Neural progenitor cell (in vitro differentiated cells): ENCODE measurements around the gene COL26A1. TPM values are rescaled to one million over a fixed set of nuclear protein-coding genes. Genes with fewer than 3 reads are reported as not detected.
A peak's percentile ranks its signal among the peaks of the same experiment; 100 is the strongest.

Experiments used
- DNase-seq: peaks from one replicate; pipeline ENCODE4 v3.0.0-alpha.2; 2016; ENCODE audit warnings: low spot score
- H2AFZ ChIP-seq: fragments of 200-600 bp; sonication (generic); replicated peaks from 2 replicates; pipeline ENCODE4 v1.6.1; 2016; ENCODE audit warnings: antibody characterized with exemption
- H3F3A ChIP-seq: fragments of 200-600 bp; sonication (generic); 2 replicates; pipeline ENCODE4 v1.6.1; 2016; ENCODE audit warnings: antibody characterized with exemption, low read depth
- H3K27ac ChIP-seq: fragments of 200-600 bp; sonication (generic); 2 replicates; pipeline ENCODE4 v1.5.1; 2016; ENCODE audit warnings: mild to moderate bottlenecking
- H3K27me3 ChIP-seq: fragments of 200-600 bp; sonication (generic); 2 replicates; pipeline ENCODE4 v1.6.1; 2016; ENCODE audit warnings: mild to moderate bottlenecking, moderate library complexity
- H3K36me3 ChIP-seq: fragments of 200-600 bp; sonication (generic); 2 replicates; pipeline ENCODE4 v1.5.1; 2016
- H3K4me1 ChIP-seq: fragments of 200-600 bp; sonication (generic); 2 replicates; pipeline ENCODE4 v1.6.1; 2016; ENCODE audit warnings: mixed run types
- H3K4me2 ChIP-seq: fragments of 200-600 bp; sonication (generic); 2 replicates; pipeline ENCODE4 v1.6.1; 2016
- H3K4me3 ChIP-seq: fragments of 200-600 bp; sonication (generic); 2 replicates; pipeline ENCODE4 v1.5.1; 2016
- H3K79me2 ChIP-seq: fragments of 200-600 bp; sonication (generic); 2 replicates; pipeline ENCODE4 v1.6.1; 2016; ENCODE audit warnings: low read depth
- H3K9ac ChIP-seq: fragments of 200-600 bp; sonication (generic); 2 replicates; pipeline ENCODE4 v1.6.1; 2016
- H3K9me3 ChIP-seq: fragments of 200-600 bp; sonication (generic); 2 replicates; pipeline ENCODE4 v1.5.1; 2016; ENCODE audit warnings: low read depth
- H4K20me1 ChIP-seq: fragments of 200-600 bp; sonication (generic); 2 replicates; pipeline ENCODE4 v1.6.1; 2016; ENCODE audit warnings: low read depth
- H3K27ac Mint-ChIP-seq: 3 replicates; pipeline ENCODE4 v1.8.0; 2021; ENCODE audit warnings: mixed read lengths
- H3K27me3 Mint-ChIP-seq: 2 replicates; pipeline ENCODE4 v1.8.0; 2022; ENCODE audit warnings: low read depth, mild to moderate bottlenecking, inconsistent platforms, moderate library complexity, mixed read lengths; ENCODE audit not compliant: insufficient read depth
- H3K36me3 Mint-ChIP-seq: 3 replicates; pipeline ENCODE4 v1.8.0; 2021; ENCODE audit warnings: mixed read lengths
- H3K4me1 Mint-ChIP-seq: 3 replicates; pipeline ENCODE4 v1.8.0; 2021; ENCODE audit warnings: mixed read lengths
- H3K4me3 Mint-ChIP-seq: 3 replicates; pipeline ENCODE4 v1.8.0; 2021; ENCODE audit warnings: mild to moderate bottlenecking, moderate library complexity, mixed read lengths
- H3K9me3 Mint-ChIP-seq: 3 replicates; pipeline ENCODE4 v1.8.0; 2020; ENCODE audit warnings: mixed read lengths
- CTCF ChIP-seq: fragments of 200-600 bp; sonication (generic); IDR thresholded peaks from 2 replicates; pipeline ENCODE4 v1.5.1; 2017; ENCODE audit warnings: antibody characterized with exemption, mild to moderate bottlenecking
- EZH2 ChIP-seq: fragments of 200-600 bp; sonication (generic); IDR thresholded peaks from 2 replicates; pipeline ENCODE4 v1.6.1; 2017; ENCODE audit warnings: antibody characterized with exemption, mild to moderate bottlenecking, moderate library complexity
- EZH2phosphoT487 ChIP-seq: fragments of 200-600 bp; sonication (generic); IDR thresholded peaks from 2 replicates; pipeline ENCODE4 v1.6.1; 2017; ENCODE audit warnings: antibody characterized with exemption
- total RNA-seq: library from RNA; depleted of rRNA; stranded (reverse); fragments of >200 nt; gene quantifications from 2 replicates; pipeline ENCODE4 v1.2.3, GENCODE V29; 2015; ENCODE audit warnings: low replicate concordance

COL26A1 gene
- total RNA-seq, 1 donor from 2014 or later: 26.7 TPM

GRCh38 chr7:101529560-101529959 lies 166.9 kb downstream of the COL26A1 start:
- H4K20me1 ChIP-seq: no peaks in the 10 kb centered on the region
- H3K9me3 ChIP-seq: no peaks in the 10 kb centered on the region
- no peaks in the 10 kb centered on the region for H3K27me3 ChIP-seq
- H3K4me1 Mint-ChIP-seq: peaks cover 8% of the 10 kb centered on the region
- H3K36me3 ChIP-seq: no peaks in the 10 kb centered on the region
- no peak overlapping the region for H3K4me3 ChIP-seq
- H3K27ac ChIP-seq: no peak overlapping the region
- H3K4me3 Mint-ChIP-seq: no peak overlapping the region
- no peak for DNase-seq
- TF ChIP-seq CTCF: no peak
- no peak for TF ChIP-seq EZH2
- TF ChIP-seq EZH2phosphoT487: no peak
- no peak overlapping the region for H3K9ac ChIP-seq
- peaks cover 12% of the 10 kb centered on the region for H3K27me3 Mint-ChIP-seq
- peaks cover 2% of the 10 kb centered on the region for H3K9me3 Mint-ChIP-seq
- no peak overlapping the region for H3K4me2 ChIP-seq
- peaks cover 2% of the 10 kb centered on the region for H3K36me3 Mint-ChIP-seq
- no peaks in the 10 kb centered on the region for H3F3A ChIP-seq
- no peaks in the 10 kb centered on the region for H3K4me1 ChIP-seq
- H2AFZ ChIP-seq: no peak overlapping the region
- H3K79me2 ChIP-seq: no peaks in the 10 kb centered on the region
- H3K27ac Mint-ChIP-seq: no peak overlapping the region

GRCh38 chr7:101531726-101532357 lies 169.2 kb downstream of the COL26A1 start:
- Histone ChIP-seq H4K20me1 (no peaks in the 10 kb centered on the region), H3K9ac (no peak overlapping the region), H3K9me3 (no peaks in the 10 kb centered on the region), H3K36me3 (no peaks in the 10 kb centered on the region), H3K27me3 (no peaks in the 10 kb centered on the region), H3F3A (no peaks in the 10 kb centered on the region), H3K4me1 (no peaks in the 10 kb centered on the region), H2AFZ (no peak overlapping the region), H3K27ac (no peak overlapping the region), H3K4me2 (no peak overlapping the region), H3K4me3 (no peak overlapping the region), H3K79me2 (no peaks in the 10 kb centered on the region)
- Mint-ChIP-seq H3K4me3 (no peak overlapping the region), H3K4me1 (peaks cover 8% of the 10 kb centered on the region), H3K27me3 (peaks cover 12% of the 10 kb centered on the region), H3K9me3 (no peaks in the 10 kb centered on the region), H3K36me3 (no peaks in the 10 kb centered on the region), H3K27ac (no peak overlapping the region)
- no peak for DNase-seq
- TF ChIP-seq EZH2phosphoT487 (no peak), CTCF (no peak), EZH2 (no peak)

GRCh38 chr7:101532400-101533102 lies 169.9 kb downstream of the COL26A1 start:
- Mint-ChIP-seq H3K4me1 (peaks cover 8% of the 10 kb centered on the region), H3K27ac (no peak overlapping the region)
- TF ChIP-seq EZH2phosphoT487 (no peak), CTCF (no peak), EZH2 (no peak)

More at GRCh38 chr7:101532400-101533102, 169.9 kb downstream of the COL26A1 start:
- H3K4me3 ChIP-seq: no peak overlapping the region
- Mint-ChIP-seq H3K9me3 (no peaks in the 10 kb centered on the region), H3K4me3 (peak overlapping the region; percentile 55), H3K27me3 (peaks cover 9% of the 10 kb centered on the region), H3K36me3 (no peaks in the 10 kb centered on the region)
- no peak overlapping the region for H3K4me2 ChIP-seq
- DNase-seq: no peak
- H3K9me3 ChIP-seq: no peaks in the 10 kb centered on the region
- no peaks in the 10 kb centered on the region for H3K36me3 ChIP-seq
- no peaks in the 10 kb centered on the region for H3K27me3 ChIP-seq
- no peaks in the 10 kb centered on the region for H3F3A ChIP-seq
- no peak overlapping the region for H3K9ac ChIP-seq
- no peaks in the 10 kb centered on the region for H3K4me1 ChIP-seq
- no peak overlapping the region for H3K27ac ChIP-seq
- H2AFZ ChIP-seq: no peak overlapping the region
- H4K20me1 ChIP-seq: no peaks in the 10 kb centered on the region
- H3K79me2 ChIP-seq: no peaks in the 10 kb centered on the region
